Retinal pigment epithelial cell (primary cell): Measurements from ENCODE around the gene SVOPL.
A peak's percentile ranks its signal among the peaks of the same experiment; 100 is the strongest.

Experiments used
- DNase-seq: peaks from one replicate; pipeline ENCODE4 v3.0.0-alpha.2; 2010; ENCODE audit warnings: low read depth
- H3K4me3 ChIP-seq: 2 replicates; pipeline ENCODE4 v1.5.1; 2011; ENCODE audit warnings: mild to moderate bottlenecking, low read length, control low read depth, moderate library complexity
- CTCF ChIP-seq: conservative IDR thresholded peaks from 2 replicates; pipeline ENCODE4 v1.5.1; 2011; ENCODE audit warnings: low read depth, low read length, control low read depth, inconsistent platforms

SVOPL gene

GRCh38 chr7:138661069-138661635 is 40.0 kb downstream of the SVOPL start:
- DNase-seq: peak; percentile 38
- TF ChIP-seq CTCF: no peak
- no peak overlapping the region for H3K4me3 ChIP-seq

- no peak overlapping the region for H3K4me3 ChIP-seq
- no peak for TF ChIP-seq CTCF
- no peak for DNase-seq
Observed at GRCh38 chr7:138658889-138659288, 42.3 kb downstream of the SVOPL start.

GRCh38 chr7:138657854-138658386 is 43.2 kb downstream of the SVOPL start:
- H3K4me3 ChIP-seq: no peak overlapping the region
- no peak for DNase-seq

GRCh38 chr7:138656952-138657351 is 44.2 kb downstream of the SVOPL start:
- TF ChIP-seq CTCF: no peak
- DNase-seq: no peak
- no peak overlapping the region for H3K4me3 ChIP-seq

More at GRCh38 chr7:138657854-138658386, 43.2 kb downstream of the SVOPL start:
- TF ChIP-seq CTCF: no peak

DNA sequence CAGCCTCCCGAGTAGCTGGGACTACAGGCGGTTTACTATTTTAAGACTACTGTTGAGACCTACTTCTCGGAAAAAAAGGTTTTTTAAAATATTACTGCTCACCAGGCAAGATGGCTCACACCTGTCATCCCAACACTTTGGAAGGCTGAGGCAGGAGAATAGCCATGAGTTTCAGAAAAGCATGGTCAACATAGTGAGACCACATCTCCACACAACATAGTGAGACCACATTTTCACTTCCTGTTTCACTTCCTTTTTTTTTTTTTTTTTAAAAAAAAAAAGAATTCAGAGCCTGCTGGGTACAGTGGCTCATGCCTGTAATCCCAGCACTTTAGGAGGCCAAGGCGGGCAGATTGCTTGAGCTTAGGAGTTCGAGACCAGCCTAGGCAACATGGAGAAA is 46.5 kb downstream of the SVOPL start:
- H3K4me3 ChIP-seq: no peak overlapping the region
- no peak for TF ChIP-seq CTCF
- no peak for DNase-seq

DNA sequence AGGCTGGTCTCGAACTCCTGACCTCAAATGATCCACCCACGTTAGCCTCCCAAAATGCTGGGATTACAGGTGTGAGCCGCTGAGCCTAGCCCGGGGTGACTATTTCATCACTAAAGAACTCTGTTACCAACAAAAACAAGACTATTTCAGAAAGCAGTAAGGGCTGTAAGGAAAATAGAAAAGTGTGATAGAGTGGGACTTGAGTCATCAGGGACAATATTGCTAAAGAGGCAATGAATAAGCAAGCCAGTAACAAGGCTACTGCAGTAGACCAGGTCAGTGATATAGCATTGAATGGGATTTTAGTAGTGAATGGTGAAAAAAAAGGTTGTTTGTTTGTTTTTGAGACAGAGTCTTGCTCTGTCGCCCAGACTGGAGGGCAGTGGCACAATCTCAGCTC is 51.7 kb downstream of the SVOPL start:
- no peak overlapping the region for H3K4me3 ChIP-seq
- TF ChIP-seq CTCF: no peak
- DNase-seq: no peak

GRCh38 chr7:138645284-138645683 is 55.9 kb downstream of the SVOPL start:
- no peak overlapping the region for H3K4me3 ChIP-seq
- no peak for DNase-seq
- peak; percentile 22 for TF ChIP-seq CTCF
